ENCODE results near the gene SALL1.

SALL1 gene

DNA sequence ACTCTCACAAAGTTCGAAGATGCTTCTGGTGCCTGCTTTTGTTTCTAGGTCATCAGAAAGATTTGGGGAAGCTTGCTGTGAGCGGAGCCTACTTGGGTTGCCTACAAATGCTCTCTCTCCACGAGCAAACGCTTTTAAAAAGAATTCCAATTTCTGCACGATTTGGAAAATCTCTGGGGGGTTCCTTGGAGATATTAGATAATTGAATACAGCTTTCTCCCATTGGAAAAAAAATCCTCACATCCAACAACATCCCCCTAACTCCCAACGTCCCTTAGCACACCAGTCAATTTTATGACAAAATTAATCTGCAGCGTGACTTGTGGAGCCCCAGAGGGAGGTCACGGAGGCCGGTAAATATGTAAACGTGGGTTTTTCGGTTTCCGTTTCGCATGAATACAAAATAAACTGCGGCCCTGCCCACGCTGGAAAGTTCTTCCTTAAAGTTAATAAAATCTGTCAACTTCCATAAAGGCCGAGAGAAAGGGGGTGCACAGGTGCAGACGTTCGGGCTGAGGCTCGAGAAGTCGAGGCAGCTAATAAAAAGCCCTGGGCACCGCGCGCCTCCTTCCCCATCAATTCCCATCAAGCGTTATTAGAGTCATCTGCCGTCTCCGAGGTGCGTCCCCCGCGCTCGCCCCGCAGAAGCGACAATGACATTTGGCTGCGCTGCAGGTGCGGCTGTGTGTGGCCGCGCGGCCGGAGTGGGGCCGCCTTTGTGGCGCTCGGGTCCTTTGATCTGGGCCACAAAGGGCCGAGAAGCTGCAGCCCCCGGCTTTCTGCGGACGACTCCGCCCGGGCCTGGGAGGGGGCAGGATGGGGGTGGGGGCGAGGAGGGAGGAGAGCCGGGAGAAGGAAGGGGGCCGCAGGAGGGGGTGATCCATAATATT, 37.6 kb downstream of the SALL1 start:
- no peak for DNase-seq (ENCODE audit: low read depth)
- no peak overlapping the region for H3K4me3 ChIP-seq (ENCODE audit: low read depth, low read length)
- TF ChIP-seq, protein P1, sequence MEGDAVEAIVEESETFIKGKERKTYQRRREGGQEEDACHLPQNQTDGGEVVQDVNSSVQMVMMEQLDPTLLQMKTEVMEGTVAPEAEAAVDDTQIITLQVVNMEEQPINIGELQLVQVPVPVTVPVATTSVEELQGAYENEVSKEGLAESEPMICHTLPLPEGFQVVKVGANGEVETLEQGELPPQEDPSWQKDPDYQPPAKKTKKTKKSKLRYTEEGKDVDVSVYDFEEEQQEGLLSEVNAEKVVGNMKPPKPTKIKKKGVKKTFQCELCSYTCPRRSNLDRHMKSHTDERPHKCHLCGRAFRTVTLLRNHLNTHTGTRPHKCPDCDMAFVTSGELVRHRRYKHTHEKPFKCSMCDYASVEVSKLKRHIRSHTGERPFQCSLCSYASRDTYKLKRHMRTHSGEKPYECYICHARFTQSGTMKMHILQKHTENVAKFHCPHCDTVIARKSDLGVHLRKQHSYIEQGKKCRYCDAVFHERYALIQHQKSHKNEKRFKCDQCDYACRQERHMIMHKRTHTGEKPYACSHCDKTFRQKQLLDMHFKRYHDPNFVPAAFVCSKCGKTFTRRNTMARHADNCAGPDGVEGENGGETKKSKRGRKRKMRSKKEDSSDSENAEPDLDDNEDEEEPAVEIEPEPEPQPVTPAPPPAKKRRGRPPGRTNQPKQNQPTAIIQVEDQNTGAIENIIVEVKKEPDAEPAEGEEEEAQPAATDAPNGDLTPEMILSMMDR (conservative IDR thresholded peaks at IDR 0.05; ENCODE audit: low read depth, low read length): no peak

DNA sequence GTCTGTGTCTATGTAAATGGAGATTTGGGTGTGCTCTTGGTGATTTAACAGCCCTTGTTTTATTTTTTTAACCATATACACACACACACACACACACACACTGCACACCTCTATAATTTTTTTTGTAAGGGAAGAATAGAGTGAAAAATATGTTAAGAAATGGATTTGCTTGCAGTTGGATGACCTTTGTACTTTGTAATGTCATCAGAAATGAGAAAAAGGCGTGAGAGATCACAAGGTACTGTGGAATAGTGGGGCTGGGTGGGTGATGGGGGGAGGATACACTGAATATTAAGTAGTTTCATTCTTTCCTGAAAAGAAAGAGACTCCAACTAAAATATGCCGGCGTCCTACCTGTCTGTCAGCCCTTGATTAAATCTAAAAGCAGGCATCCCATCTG, 38.7 kb downstream of the SALL1 start:
- TF ChIP-seq, protein P1 (conservative IDR thresholded peaks at IDR 0.05; ENCODE audit: low read depth, low read length): no peak
- DNase-seq (ENCODE audit: low read depth): no peak
- H3K4me3 ChIP-seq (ENCODE audit: low read depth, low read length): no peak overlapping the region

DNA sequence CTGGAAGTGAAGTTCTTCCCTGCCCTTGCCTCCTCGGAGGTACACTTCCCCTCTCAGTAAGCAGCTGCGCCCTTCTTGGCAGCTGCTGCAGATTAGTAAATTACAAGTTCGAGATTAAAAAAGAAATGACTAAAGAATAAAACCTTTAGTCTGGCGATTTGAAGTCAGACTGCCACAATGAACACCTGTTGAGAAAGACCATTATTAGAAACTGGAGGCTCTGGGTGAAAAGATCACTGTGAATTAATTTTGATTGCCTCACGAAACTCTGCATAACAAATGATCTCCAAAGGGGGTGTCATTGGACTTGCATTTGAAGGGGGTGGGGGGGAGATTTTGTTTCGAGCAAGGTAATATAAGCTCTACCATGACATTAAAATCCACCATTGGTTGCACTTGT, 39.3 kb downstream of the SALL1 start:
- TF ChIP-seq, protein P1 (conservative IDR thresholded peaks at IDR 0.05; ENCODE audit: low read depth, low read length): no peak
- H3K4me3 ChIP-seq (ENCODE audit: low read depth, low read length): no peak overlapping the region
- no peak for DNase-seq (ENCODE audit: low read depth)

DNA sequence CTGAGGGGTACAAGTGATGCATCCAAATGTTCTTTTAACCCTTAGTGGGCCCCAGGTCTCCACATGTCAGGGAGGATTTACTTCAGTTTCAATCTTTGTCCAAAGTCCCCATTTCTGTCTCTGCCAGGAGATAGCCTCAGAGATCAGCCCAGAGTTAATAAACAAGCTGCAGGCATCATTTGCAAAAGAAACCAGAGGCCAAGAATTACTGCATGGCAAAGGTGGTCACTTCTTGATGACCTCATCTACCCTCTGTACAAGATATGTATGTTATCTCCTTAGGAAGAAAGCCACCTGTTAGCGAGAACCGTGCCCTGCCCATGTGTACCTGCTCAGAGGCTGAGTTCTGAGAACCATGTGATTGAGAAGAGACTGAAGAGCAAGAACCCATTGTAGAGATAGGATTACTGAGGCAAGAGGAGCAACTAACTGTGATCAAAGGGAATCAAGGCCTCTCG, 40.3 kb downstream of the SALL1 start:
- TF ChIP-seq, protein P1 (conservative IDR thresholded peaks at IDR 0.05; ENCODE audit: low read depth, low read length): no peak
- H3K4me3 ChIP-seq (ENCODE audit: low read depth, low read length): no peak overlapping the region
- no peak for DNase-seq (ENCODE audit: low read depth)

DNA sequence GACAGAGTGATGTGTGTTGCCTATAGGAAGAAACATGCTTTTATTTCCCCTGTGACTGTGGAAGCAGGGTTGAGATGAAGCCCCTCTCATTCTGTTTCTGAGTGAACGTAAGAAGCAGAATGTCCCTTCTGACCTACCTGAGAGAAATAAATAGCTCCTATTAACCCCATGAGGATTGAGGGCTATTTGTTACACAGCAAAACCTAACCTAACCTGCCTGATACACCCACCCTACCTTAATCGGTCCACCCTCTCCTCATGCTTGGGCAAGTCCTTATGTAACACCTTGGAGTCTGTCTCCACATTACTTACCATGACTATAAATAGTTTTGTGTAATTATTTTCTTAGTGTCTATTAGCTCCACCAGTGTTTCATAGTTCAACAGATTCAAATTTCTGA, 41.9 kb downstream of the SALL1 start:
- TF ChIP-seq, protein P1 (conservative IDR thresholded peaks at IDR 0.05; ENCODE audit: low read depth, low read length): no peak
- no peak for DNase-seq (ENCODE audit: low read depth)
- H3K4me3 ChIP-seq (ENCODE audit: low read depth, low read length): no peak overlapping the region

DNA sequence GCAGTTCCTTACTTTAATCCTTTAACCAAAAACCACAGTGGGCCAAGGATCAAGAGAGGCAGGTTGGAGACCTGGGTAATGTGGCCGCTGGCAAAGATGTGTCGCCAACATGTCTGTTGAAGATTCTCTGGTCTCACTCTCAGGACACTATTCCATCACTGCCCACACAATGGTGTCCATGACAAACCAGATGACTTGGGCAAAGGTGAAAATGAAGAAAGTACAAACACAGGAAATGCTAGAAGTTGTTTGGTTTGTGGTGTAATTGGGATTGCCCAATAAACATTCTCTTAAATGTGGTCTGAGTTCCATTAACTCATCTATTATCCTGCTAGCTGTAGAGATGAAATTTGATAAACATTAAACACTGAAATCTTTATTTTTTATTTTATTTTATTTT, 43.3 kb downstream of the SALL1 start:
- H3K4me3 ChIP-seq (ENCODE audit: low read depth, low read length): no peak overlapping the region
- TF ChIP-seq, protein P1 (conservative IDR thresholded peaks at IDR 0.05; ENCODE audit: low read depth, low read length): no peak
- DNase-seq (ENCODE audit: low read depth): no peak

DNA sequence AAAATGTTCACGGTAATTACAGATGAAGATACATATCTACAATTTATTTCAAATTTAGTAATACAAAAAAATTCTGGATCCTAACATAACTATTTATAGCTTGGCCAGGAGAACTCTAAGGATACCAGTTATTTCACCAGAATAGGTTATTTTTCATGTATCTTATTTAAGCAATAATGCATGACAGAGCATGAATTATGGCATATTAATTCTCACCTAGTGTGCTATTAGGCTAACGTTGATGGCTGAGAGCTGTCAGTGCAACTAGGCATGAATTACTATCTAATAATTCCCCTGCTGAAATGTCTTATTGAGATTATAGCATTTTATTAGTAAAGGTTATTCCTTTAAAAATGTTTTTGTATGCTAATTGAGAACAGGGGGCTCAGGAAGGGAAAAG, 44.5 kb downstream of the SALL1 start:
- no peak for DNase-seq (ENCODE audit: low read depth)

More for the DNA sequence above, 44.5 kb downstream of the SALL1 start:
- no peak overlapping the region for H3K4me3 ChIP-seq (ENCODE audit: low read depth, low read length)
- TF ChIP-seq, protein P1 (conservative IDR thresholded peaks at IDR 0.05; ENCODE audit: low read depth, low read length): no peak

Data from choroid plexus epithelial cell (primary cell).